HepG2 (cell line): ENCODE measurements around the gene MARF1. TPM values are rescaled to one million over a fixed set of nuclear protein-coding genes. Genes with fewer than 3 reads are reported as not detected.

Experiments
- AHR ChIP-seq: IDR thresholded peaks from 2 replicates; pipeline ENCODE4 v1.6.1; 2018; ENCODE audit warnings: missing genetic modification reagents, missing compliant biosample characterization
- DBP ChIP-seq: sonication (generic); formaldehyde crosslinking; IDR thresholded peaks from 2 replicates; pipeline ENCODE4 v1.4.0; 2020; ENCODE audit warnings: missing genetic modification reagents; ENCODE audit errors: not compliant biosample characterization
- HOXA5 ChIP-seq: sonication (generic); formaldehyde crosslinking; IDR thresholded peaks from 2 replicates; pipeline ENCODE4 v1.4.0; 2020; ENCODE audit warnings: missing genetic modification reagents
- IRF2 ChIP-seq: IDR thresholded peaks from 2 replicates; pipeline ENCODE4 v1.6.1; 2018; ENCODE audit warnings: missing genetic modification reagents, missing compliant biosample characterization
- KLF12 ChIP-seq: sonication (generic); formaldehyde crosslinking; IDR thresholded peaks from 2 replicates; pipeline ENCODE4 v1.4.0; 2020; ENCODE audit warnings: missing genetic modification reagents, borderline replicate concordance
- NFE2 ChIP-seq: sonication (generic); formaldehyde crosslinking; IDR thresholded peaks from 2 replicates; pipeline ENCODE4 v1.4.0; 2020; ENCODE audit warnings: missing genetic modification reagents
- NR2F1 ChIP-seq, 2 experiments: fragments of 450-650 bp in 1 of 2; formaldehyde crosslinking in 1 of 2; IDR thresholded peaks; 2 replicates each; pipeline versions ENCODE4 v1.5.0 to v1.6.1; 2016 to 2020; ENCODE audit warnings: mild to moderate bottlenecking in 1 of 2, missing compliant biosample characterization in 1 of 2, missing genetic modification reagents in 1 of 2, moderate library complexity in 1 of 2
- RBM22 ChIP-seq: fragments of 200-400 bp; formaldehyde crosslinking; optimal IDR thresholded peaks from 2 replicates; pipeline ENCODE3; 2017; ENCODE audit warnings: mild to moderate bottlenecking, low read length, moderate library complexity
- XBP1 ChIP-seq: sonication (generic); formaldehyde crosslinking; IDR thresholded peaks from 2 replicates; pipeline ENCODE4 v1.5.0; 2020; ENCODE audit warnings: missing genetic modification reagents
- YEATS4 ChIP-seq: sonication (generic); formaldehyde crosslinking; IDR thresholded peaks from 2 replicates; pipeline ENCODE4 v1.4.0; 2020; ENCODE audit warnings: missing genetic modification reagents, borderline replicate concordance
- ZBTB3 ChIP-seq: sonication (generic); formaldehyde crosslinking; IDR thresholded peaks from 2 replicates; pipeline ENCODE4 v1.4.0; 2020; ENCODE audit warnings: low read depth, mild to moderate bottlenecking, moderate library complexity, missing genetic modification reagents, borderline replicate concordance
- ZNF136 ChIP-seq: sonication (generic); formaldehyde crosslinking; IDR thresholded peaks from 2 replicates; pipeline ENCODE4 v1.8.1; 2022; ENCODE audit warnings: low read depth, mild to moderate bottlenecking, moderate library complexity, missing genetic modification reagents
- ZNF224 ChIP-seq: sonication (generic); formaldehyde crosslinking; IDR thresholded peaks from 2 replicates; pipeline ENCODE4 v1.5.0; 2020; ENCODE audit warnings: mild to moderate bottlenecking, missing genetic modification reagents
- ZNF230 ChIP-seq: sonication (generic); formaldehyde crosslinking; IDR thresholded peaks from 2 replicates; pipeline ENCODE4 v1.4.0; 2020; ENCODE audit warnings: mild to moderate bottlenecking, missing genetic modification reagents
- ZNF235 ChIP-seq: sonication (generic); formaldehyde crosslinking; IDR thresholded peaks from 2 replicates; pipeline ENCODE4 v1.8.1; 2023; ENCODE audit warnings: mild to moderate bottlenecking, missing genetic modification reagents, borderline replicate concordance
- ZNF333 ChIP-seq: sonication (generic); formaldehyde crosslinking; IDR thresholded peaks from 2 replicates; pipeline ENCODE4 v1.4.0; 2020; ENCODE audit warnings: mild to moderate bottlenecking, missing genetic modification reagents, borderline replicate concordance
- ZNF343 ChIP-seq: sonication (generic); formaldehyde crosslinking; IDR thresholded peaks from 2 replicates; pipeline ENCODE4 v1.4.0; 2020; ENCODE audit warnings: mild to moderate bottlenecking, missing genetic modification reagents
- ZNF572 ChIP-seq: sonication (generic); formaldehyde crosslinking; IDR thresholded peaks from 2 replicates; pipeline ENCODE4 v1.5.1; 2020; ENCODE audit warnings: mild to moderate bottlenecking, missing genetic modification reagents
- ZNF788 ChIP-seq: sonication (generic); formaldehyde crosslinking; IDR thresholded peaks from 2 replicates; pipeline ENCODE4 v1.5.0; 2020; ENCODE audit warnings: mild to moderate bottlenecking, missing genetic modification reagents, borderline replicate concordance
- ZSCAN31 ChIP-seq: sonication (generic); formaldehyde crosslinking; IDR thresholded peaks from 2 replicates; pipeline ENCODE4 v1.5.0; 2020; ENCODE audit warnings: low read depth, mild to moderate bottlenecking, missing genetic modification reagents
- polyA plus RNA-seq, 8 experiments: library from polyadenylated mRNA; depleted of rRNA in 3 of 8; stranded (reverse) in 7 of 8; unstranded in 1 of 8; fragments of >200 nt; fragmentation: Illumina TruSeq in 4 of 8; extraction: Trizol in 4 of 8; gene quantifications; 2 replicates each; pipeline versions ENCODE4 v1.2.1 to v1.2.3, GENCODE V29; 2011 to 2016; ENCODE audit warnings: low read depth in 4 of 8, missing spikeins in 1 of 8, mixed read lengths in 1 of 8; ENCODE audit not compliant: insufficient read depth in 1 of 8
- total RNA-seq, 5 experiments: library from RNA; depleted of rRNA; stranded (reverse); fragments of >200 nt; fragmentation: Illumina TruSeq; extraction: Trizol; gene quantifications; 2 replicates each; pipeline ENCODE4 v1.2.3, GENCODE V29; 2016; ENCODE audit warnings: low read depth in 1 of 5
- TF ChIP-seq, protein P1 (sequence below): sonication (generic); formaldehyde crosslinking; IDR thresholded peaks from 2 replicates; pipeline ENCODE4 v1.8.0; 2023; ENCODE audit warnings: mild to moderate bottlenecking, missing genetic modification reagents
- TF ChIP-seq, protein P2 (sequence below): sonication (generic); formaldehyde crosslinking; IDR thresholded peaks from 2 replicates; pipeline ENCODE4 v1.4.0; 2020; ENCODE audit warnings: missing genetic modification reagents

The MARF1 gene
- total and polyA plus RNA-seq, 2 of the 13 experiments (the other 11 are each of a cell fraction or from before 2014, with no cell fraction given): 8.7 to 20.7 TPM

- TF ChIP-seq DBP (CRISPR knock-in tag) (no peak), ZNF235 (no peak), ZSCAN31 (peak; percentile 90), AHR (CRISPR knock-in tag) (peak; percentile 91), XBP1 (CRISPR knock-in tag) (no peak), ZNF224 (no peak), ZNF788 (CRISPR knock-in tag) (no peak), RBM22 (no peak), KLF12 (CRISPR knock-in tag) (peak; percentile 57; the same call in 1 of the 2 replicates), NFE2 (CRISPR knock-in tag) (no peak), YEATS4 (peak; percentile 78; the same call in 1 of the 2 replicates), ZNF343 (CRISPR knock-in tag) (peak; percentile 85), ZBTB3 (CRISPR knock-in tag) (peak; percentile 51; the same call in 1 of the 2 replicates), ZNF333 (CRISPR knock-in tag) (peak; percentile 19; the same call in 1 of the 2 replicates), NR2F1 (CRISPR knock-in tag; IDR thresholded peaks at IDR 0.05) (peak; percentile 76 to 90), ZNF136 (CRISPR knock-in tag) (no peak), IRF2 (CRISPR knock-in tag) (peak; percentile 69), ZNF572 (CRISPR knock-in tag) (peak; percentile 47; the same call in 1 of the 2 replicates), HOXA5 (CRISPR knock-in tag) (peak; percentile 74; the same call in 1 of the 2 replicates), ZNF230 (CRISPR knock-in tag) (peak; percentile 94)
- TF ChIP-seq, protein P1, sequence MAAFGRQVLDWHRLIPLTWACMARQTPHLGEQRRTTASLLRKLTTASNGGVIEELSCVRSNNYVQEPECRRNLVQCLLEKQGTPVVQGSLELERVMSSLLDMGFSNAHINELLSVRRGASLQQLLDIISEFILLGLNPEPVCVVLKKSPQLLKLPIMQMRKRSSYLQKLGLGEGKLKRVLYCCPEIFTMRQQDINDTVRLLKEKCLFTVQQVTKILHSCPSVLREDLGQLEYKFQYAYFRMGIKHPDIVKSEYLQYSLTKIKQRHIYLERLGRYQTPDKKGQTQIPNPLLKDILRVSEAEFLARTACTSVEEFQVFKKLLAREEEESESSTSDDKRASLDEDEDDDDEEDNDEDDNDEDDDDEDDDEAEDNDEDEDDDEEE (CRISPR knock-in tag): no peak
- TF ChIP-seq, protein P2, sequence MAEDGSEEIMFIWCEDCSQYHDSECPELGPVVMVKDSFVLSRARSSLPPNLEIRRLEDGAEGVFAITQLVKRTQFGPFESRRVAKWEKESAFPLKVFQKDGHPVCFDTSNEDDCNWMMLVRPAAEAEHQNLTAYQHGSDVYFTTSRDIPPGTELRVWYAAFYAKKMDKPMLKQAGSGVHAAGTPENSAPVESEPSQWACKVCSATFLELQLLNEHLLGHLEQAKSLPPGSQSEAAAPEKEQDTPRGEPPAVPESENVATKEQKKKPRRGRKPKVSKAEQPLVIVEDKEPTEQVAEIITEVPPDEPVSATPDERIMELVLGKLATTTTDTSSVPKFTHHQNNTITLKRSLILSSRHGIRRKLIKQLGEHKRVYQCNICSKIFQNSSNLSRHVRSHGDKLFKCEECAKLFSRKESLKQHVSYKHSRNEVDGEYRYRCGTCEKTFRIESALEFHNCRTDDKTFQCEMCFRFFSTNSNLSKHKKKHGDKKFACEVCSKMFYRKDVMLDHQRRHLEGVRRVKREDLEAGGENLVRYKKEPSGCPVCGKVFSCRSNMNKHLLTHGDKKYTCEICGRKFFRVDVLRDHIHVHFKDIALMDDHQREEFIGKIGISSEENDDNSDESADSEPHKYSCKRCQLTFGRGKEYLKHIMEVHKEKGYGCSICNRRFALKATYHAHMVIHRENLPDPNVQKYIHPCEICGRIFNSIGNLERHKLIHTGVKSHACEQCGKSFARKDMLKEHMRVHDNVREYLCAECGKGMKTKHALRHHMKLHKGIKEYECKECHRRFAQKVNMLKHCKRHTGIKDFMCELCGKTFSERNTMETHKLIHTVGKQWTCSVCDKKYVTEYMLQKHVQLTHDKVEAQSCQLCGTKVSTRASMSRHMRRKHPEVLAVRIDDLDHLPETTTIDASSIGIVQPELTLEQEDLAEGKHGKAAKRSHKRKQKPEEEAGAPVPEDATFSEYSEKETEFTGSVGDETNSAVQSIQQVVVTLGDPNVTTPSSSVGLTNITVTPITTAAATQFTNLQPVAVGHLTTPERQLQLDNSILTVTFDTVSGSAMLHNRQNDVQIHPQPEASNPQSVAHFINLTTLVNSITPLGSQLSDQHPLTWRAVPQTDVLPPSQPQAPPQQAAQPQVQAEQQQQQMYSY: no peak; the same call in 1 of the 2 replicates
Measured at GRCh38 chr16:15642557-15643047, 352 bp downstream of the MARF1 start (continued).
